Bronchial epithelial cell (primary cell): ENCODE data around the gene ZNF69. TPM values are rescaled to one million over a fixed set of nuclear protein-coding genes. Genes with fewer than 3 reads are reported as not detected.

Source experiments
- DNase-seq: peaks from one replicate; pipeline ENCODE4 v3.0.0-alpha.2; 2010; ENCODE audit warnings: low read depth
- FAIRE-seq: peaks from 2 replicates; lab custom pipeline; 2011; peaks lifted over from hg19 to GRCh38; lab: Jason Lieb, UNC
- H3K27me3 ChIP-seq: 2 replicates; pipeline ENCODE4 v1.5.1; 2011; ENCODE audit warnings: low read length; ENCODE audit not compliant: control insufficient read depth, insufficient read depth
- H3K36me3 ChIP-seq: 2 replicates; pipeline ENCODE4 v1.5.1; 2011; ENCODE audit warnings: low read length; ENCODE audit not compliant: control insufficient read depth, insufficient read depth
- H3K4me3 ChIP-seq: 2 replicates; pipeline ENCODE4 v1.5.1; 2011; ENCODE audit warnings: mild to moderate bottlenecking, low read depth, low read length, control low read depth
- total RNA-seq: library from RNA; depleted of rRNA; stranded (reverse); fragments of >200 nt; gene quantifications from 2 replicates; pipeline ENCODE4 v1.2.1, GENCODE V29; 2014
- TF ChIP-seq, protein P1 (sequence below): IDR thresholded peaks from 2 replicates; pipeline ENCODE4 v1.5.1; 2011; ENCODE audit warnings: mild to moderate bottlenecking, moderate library complexity, low read length, control low read depth, inconsistent platforms; ENCODE audit not compliant: insufficient read depth, severe bottlenecking

Gene ZNF69
- total RNA-seq, 1 donor from 2014 or later, result 0.26 TPM

DNA sequence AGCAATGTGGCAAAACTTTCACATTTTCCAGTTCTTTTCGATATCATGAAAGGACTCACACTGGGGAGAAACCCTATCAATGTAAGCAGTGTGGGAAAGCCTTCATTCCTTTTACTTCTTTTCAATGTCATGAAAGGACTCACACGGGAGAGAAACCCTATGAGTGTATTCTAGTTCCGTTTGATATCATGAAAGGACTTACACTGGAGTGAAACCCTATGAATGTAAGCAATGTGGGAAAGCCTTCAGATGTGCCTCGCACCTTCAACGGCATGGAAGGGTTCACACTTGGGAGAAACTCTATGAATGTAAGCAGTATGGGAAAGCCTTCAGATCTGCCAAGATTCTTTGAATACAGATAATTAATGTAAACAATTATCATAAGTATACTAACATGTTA is 62.7 kb downstream of the ZNF69 start:
- Histone ChIP-seq H3K27me3 (no peaks in the 10 kb centered on the region), H3K36me3 (peaks cover 7% of the 10 kb centered on the region), H3K4me3 (no peak overlapping the region)
- DNase-seq (no peak), FAIRE-seq (no peak)
- TF ChIP-seq, protein P1, sequence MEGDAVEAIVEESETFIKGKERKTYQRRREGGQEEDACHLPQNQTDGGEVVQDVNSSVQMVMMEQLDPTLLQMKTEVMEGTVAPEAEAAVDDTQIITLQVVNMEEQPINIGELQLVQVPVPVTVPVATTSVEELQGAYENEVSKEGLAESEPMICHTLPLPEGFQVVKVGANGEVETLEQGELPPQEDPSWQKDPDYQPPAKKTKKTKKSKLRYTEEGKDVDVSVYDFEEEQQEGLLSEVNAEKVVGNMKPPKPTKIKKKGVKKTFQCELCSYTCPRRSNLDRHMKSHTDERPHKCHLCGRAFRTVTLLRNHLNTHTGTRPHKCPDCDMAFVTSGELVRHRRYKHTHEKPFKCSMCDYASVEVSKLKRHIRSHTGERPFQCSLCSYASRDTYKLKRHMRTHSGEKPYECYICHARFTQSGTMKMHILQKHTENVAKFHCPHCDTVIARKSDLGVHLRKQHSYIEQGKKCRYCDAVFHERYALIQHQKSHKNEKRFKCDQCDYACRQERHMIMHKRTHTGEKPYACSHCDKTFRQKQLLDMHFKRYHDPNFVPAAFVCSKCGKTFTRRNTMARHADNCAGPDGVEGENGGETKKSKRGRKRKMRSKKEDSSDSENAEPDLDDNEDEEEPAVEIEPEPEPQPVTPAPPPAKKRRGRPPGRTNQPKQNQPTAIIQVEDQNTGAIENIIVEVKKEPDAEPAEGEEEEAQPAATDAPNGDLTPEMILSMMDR, result no peak

Other genes with a start within 250 kb of the ZNF69 start
- 6.1 and 8.4 TPM in 2 replicates for gene ZNF823, start 148.8 kb upstream of the ZNF69 start, total RNA-seq
- 7.6 and 12.5 TPM in 2 replicates for gene ZNF441, start 120.8 kb upstream of the ZNF69 start, total RNA-seq
- 0.26 and 0.64 TPM in 2 replicates for gene ZNF491, start 89.3 kb upstream of the ZNF69 start, total RNA-seq
- 9.0 and 11.3 TPM in 2 replicates for gene ZNF440, start 73.5 kb upstream of the ZNF69 start, total RNA-seq
- gene ZNF439, start 39.1 kb upstream of the ZNF69 start, total RNA-seq, result 0.53 and 1.7 TPM in 2 replicates
- gene ZNF700, start 37.3 kb downstream of the ZNF69 start, total RNA-seq, result 9.5 and 10.0 TPM in 2 replicates
- gene ZNF763, start 77.3 kb downstream of the ZNF69 start, total RNA-seq, result 0.79 and 1.3 TPM in 2 replicates
- 5.5 and 8.8 TPM in 2 replicates for gene ZNF433, start 147.9 kb downstream of the ZNF69 start, total RNA-seq
- gene ZNF878, start 165.2 kb downstream of the ZNF69 start, total RNA-seq, result 0.13 TPM in 1 of 2 replicates, not detected in the other
- 1.6 and 4.1 TPM in 2 replicates for gene ZNF844, start 176.9 kb downstream of the ZNF69 start, total RNA-seq